GM13977 (cell line): ENCODE data around the gene OSBPL6.

Source experiments
- DNase-seq: peaks from one replicate; pipeline ENCODE4 v3.0.0; 2012; ENCODE audit warnings: low spot score
- CTCF ChIP-seq: IDR thresholded peaks from 2 replicates; pipeline ENCODE4 v1.5.1; 2012; ENCODE audit warnings: mild to moderate bottlenecking, control low read depth; ENCODE audit not compliant: insufficient read depth; ENCODE audit errors: extremely low read depth, missing control alignments
- in situ Hi-C: fragments of 300-500 bp; cut with MboI; formaldehyde crosslinking; loops from one replicate; pipeline ENCODE4 v1.12.0; 2022; ENCODE audit warnings: low sequenced_read_pairs, low pct_unique_long_range_greater_than_20kb, mixed read lengths, inconsistent platforms; ENCODE audit not compliant: unreplicated experiment

OSBPL6 gene

GRCh38 chr2:178359192-178359912 lies 165.0 kb downstream of the OSBPL6 start:
- no peak for DNase-seq
- in situ Hi-C loops: no loop called here
- no peak for TF ChIP-seq CTCF

GRCh38 chr2:178361588-178361987 lies 167.3 kb downstream of the OSBPL6 start:
- no peak for DNase-seq
- in situ Hi-C loops: no loop called here
- TF ChIP-seq CTCF: no peak

- TF ChIP-seq CTCF: no peak
- in situ Hi-C loops: no loop called here
- no peak for DNase-seq
Observed at GRCh38 chr2:178363252-178363651, 168.9 kb downstream of the OSBPL6 start.

GRCh38 chr2:178365116-178365515 lies 170.8 kb downstream of the OSBPL6 start:
- no peak for TF ChIP-seq CTCF
- in situ Hi-C loops: no loop called here
- DNase-seq: no peak

GRCh38 chr2:178366412-178366811 lies 172.1 kb downstream of the OSBPL6 start:
- TF ChIP-seq CTCF: no peak
- DNase-seq: no peak
- in situ Hi-C loops: no loop called here

GRCh38 chr2:178367344-178367743 lies 173.0 kb downstream of the OSBPL6 start:
- no peak for TF ChIP-seq CTCF
- in situ Hi-C loops: no loop called here
- DNase-seq: no peak
